Breast epithelium (tissue), 3 donors: ENCODE measurements around the gene TCTN3.

Experiments used
- CTCF ChIP-seq, 3 donors: fragments of 450-650 bp; IDR thresholded peaks; one replicate each; pipeline ENCODE4 v1.5.1; 2016 to 2017; ENCODE audit warnings: antibody characterized with exemption in 3 of 3, mild to moderate bottlenecking in 3 of 3, moderate library complexity in 3 of 3
- POLR2A ChIP-seq: fragments of 450-650 bp; IDR thresholded peaks from one replicate; pipeline ENCODE4 v1.6.1; 2016; ENCODE audit warnings: antibody characterized with exemption, mild to moderate bottlenecking, moderate library complexity

DNA sequence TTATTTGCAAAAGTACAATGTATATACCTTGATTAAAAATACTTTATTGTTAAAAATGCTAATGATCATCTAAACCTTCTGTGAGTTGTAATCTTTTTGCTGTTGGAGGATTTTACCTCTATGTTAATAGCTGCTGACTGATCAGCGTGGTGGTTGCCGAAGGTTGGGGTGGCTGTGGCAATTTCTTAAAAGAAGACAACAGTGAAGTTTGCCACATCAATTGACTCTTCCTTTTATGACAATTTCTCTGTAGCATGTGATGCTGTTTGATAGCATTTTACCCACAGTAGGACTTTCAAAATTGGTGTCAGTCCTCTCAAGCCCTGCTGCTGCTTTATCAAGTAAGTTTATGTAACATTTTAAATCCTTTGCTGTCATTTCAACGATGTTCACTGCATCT lies 45.3 kb upstream of the TCTN3 start:
- TF ChIP-seq CTCF (IDR thresholded peaks at IDR 0.05) (no peak), POLR2A (no peak)
